Caco-2 (cell line): ENCODE measurements around the gene APOBEC3B. TPM values are rescaled to one million over a fixed set of nuclear protein-coding genes. Genes with fewer than 3 reads are reported as not detected.

Source experiments
- BruUV-seq: library from RNA; stranded (reverse); fragments of 400-500 nt; replicated peaks from 2 replicates; lab custom pipeline; 2021; lab: Mats Ljungman, UMichigan
- CTCF ChIA-PET: fragments of 300-600 bp; sonication (Branson Sonifier 250); formaldehyde crosslinking; loops from one replicate; lab custom pipeline; 2022; ENCODE audit warnings: antibody characterized with exemption; lab: Charles Lee
- POLR2A ChIA-PET: fragments of 300-600 bp; sonication (Branson Sonifier 250); formaldehyde crosslinking; loops from one replicate; lab custom pipeline; 2022; ENCODE audit warnings: antibody characterized with exemption; lab: Charles Lee
- DNase-seq, 2 experiments: peaks; one replicate each; pipeline versions ENCODE4 v3.0.0 to v3.0.0-alpha.2; 2020 to 2022
- H3K27me3 ChIP-seq: replicated peaks from 2 replicates; pipeline ENCODE4 v1.6.0; 2011; ENCODE audit warnings: low read length; ENCODE audit not compliant: control insufficient read depth, insufficient read depth
- H3K36me3 ChIP-seq: 2 replicates; pipeline ENCODE4 v1.5.1; 2011; ENCODE audit warnings: low read length; ENCODE audit not compliant: control insufficient read depth, insufficient read depth
- H3K4me1 ChIP-seq: fragments of 250-450 bp; sonication (Bioruptor Pico); 2 replicates; pipeline ENCODE4 v1.5.1; 2020; ENCODE audit warnings: mild to moderate bottlenecking
- H3K4me3 ChIP-seq: 2 replicates; pipeline ENCODE4 v1.5.1; 2011; ENCODE audit warnings: low read depth, mild to moderate bottlenecking, control low read depth, low read length
- H3K9me3 ChIP-seq: fragments of 250-450 bp; sonication (Bioruptor Pico); 2 replicates; pipeline ENCODE4 v1.5.1; 2020; ENCODE audit warnings: mild to moderate bottlenecking, moderate library complexity
- H3K27ac Mint-ChIP-seq: one replicate; pipeline ENCODE4 v1.8.0; 2022; ENCODE audit warnings: mixed read lengths; ENCODE audit not compliant: unreplicated experiment
- H3K27me3 Mint-ChIP-seq: one replicate; pipeline ENCODE4 v1.8.0; 2022; ENCODE audit warnings: mixed read lengths; ENCODE audit not compliant: insufficient read depth, unreplicated experiment
- H3K36me3 Mint-ChIP-seq: one replicate; pipeline ENCODE4 v1.8.0; 2022; ENCODE audit warnings: mild to moderate bottlenecking, mixed read lengths; ENCODE audit not compliant: insufficient read depth, unreplicated experiment
- H3K4me1 Mint-ChIP-seq: one replicate; pipeline ENCODE4 v1.8.0; 2022; ENCODE audit warnings: low read depth, mixed read lengths; ENCODE audit not compliant: unreplicated experiment
- H3K4me3 Mint-ChIP-seq: one replicate; pipeline ENCODE4 v1.8.0; 2022; ENCODE audit warnings: mild to moderate bottlenecking, moderate library complexity, mixed read lengths; ENCODE audit not compliant: unreplicated experiment
- H3K9me3 Mint-ChIP-seq: one replicate; pipeline ENCODE4 v1.8.0; 2022; ENCODE audit warnings: mixed read lengths; ENCODE audit not compliant: unreplicated experiment
- CTCF ChIP-seq, 2 experiments: fragments of 200-600 bp in 1 of 2; IDR thresholded peaks; 1 replicate in 1 of 2; 2 replicates in 1 of 2; pipeline versions ENCODE4 v1.5.1 to v1.8.0; 2011 to 2022; ENCODE audit warnings: antibody characterized with exemption in 1 of 2, control low read depth in 1 of 2, inconsistent platforms in 1 of 2, low read depth in 1 of 2, low read length in 1 of 2, mild to moderate bottlenecking in 1 of 2, moderate library complexity in 1 of 2; ENCODE audit not compliant: insufficient read depth in 1 of 2, severe bottlenecking in 1 of 2, unreplicated experiment in 1 of 2
- intact Hi-C: fragments of 100-400 bp; cut with micrococcal nuclease; formaldehyde crosslinking; loops from one replicate; pipeline ENCODE4 v1.10.0; 2022; ENCODE audit not compliant: unreplicated experiment
- total RNA-seq: library from RNA; stranded (reverse); gene quantifications from 2 replicates; pipeline ENCODE4 v1.2.3, GENCODE V29; 2022

Gene APOBEC3B
- total RNA-seq, 1 experiment from 2014 or later, result 55.8 TPM

- intact Hi-C loops, result no loop called here
- Histone ChIP-seq H3K9me3 (no peaks in the 10 kb centered on the region), H3K36me3 (no peaks in the 10 kb centered on the region), H3K4me1 (no peaks in the 10 kb centered on the region), H3K27me3 (no peaks in the 10 kb centered on the region), H3K4me3 (no peak overlapping the region)
- H3K4me3 Mint-ChIP-seq, result no peak overlapping the region
- no peaks in the 10 kb centered on the region for H3K36me3 Mint-ChIP-seq
- no peaks in the 10 kb centered on the region for H3K4me1 Mint-ChIP-seq
- no peak overlapping the region for H3K27ac Mint-ChIP-seq
- H3K9me3 Mint-ChIP-seq, result no peaks in the 10 kb centered on the region
- H3K27me3 Mint-ChIP-seq, result no peaks in the 10 kb centered on the region
- ChIA-PET CTCF (interaction anchor here (0.5 kb wide), 1 partner anchor 40 kb away, joined by 3 read pairs; no protein-coding TSS in a partner anchor), POLR2A (no interaction called here)
- DNase-seq, result no peak
- BruUV-seq, result no TSS peak
- no peak for TF ChIP-seq CTCF (IDR thresholded peaks at IDR 0.05; ENCODE audit: insufficient read depth in 1 of 2, low read depth in 1 of 2, low read length in 1 of 2, severe bottlenecking in 1 of 2, unreplicated experiment in 1 of 2)
These were observed 45.6 kb downstream of the APOBEC3B start for GRCh38 chr22:39027717-39028116.

DNA sequence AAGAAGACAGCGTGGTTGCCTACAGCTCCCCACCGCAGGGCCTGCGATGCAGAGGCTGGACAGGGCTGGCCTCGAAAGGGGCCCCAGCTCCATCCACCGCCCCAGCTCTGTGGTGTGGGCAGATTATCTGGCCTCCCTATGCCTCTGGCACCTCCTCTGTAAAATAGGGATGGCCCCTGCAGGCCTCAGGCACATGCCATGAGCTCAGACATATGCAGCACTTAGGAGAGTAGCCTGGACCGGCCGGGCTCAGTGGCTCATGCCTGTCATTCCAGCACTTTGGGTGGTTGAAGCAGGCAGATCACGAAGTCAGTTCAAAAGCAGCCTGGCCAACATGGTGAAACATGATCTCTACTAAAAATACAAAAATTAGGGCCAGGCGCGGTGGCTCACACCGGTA lies 46.1 kb downstream of the APOBEC3B start:
- H3K27ac Mint-ChIP-seq, result no peak overlapping the region
- ChIA-PET POLR2A (no interaction called here), CTCF (interaction anchor here (0.5 kb wide), 1 partner anchor 40 kb away, joined by 3 read pairs; no protein-coding TSS in a partner anchor)

GRCh38 chr22:39029227-39029626 lies 47.1 kb downstream of the APOBEC3B start:
- H3K4me3 ChIP-seq, result no peak overlapping the region
- Mint-ChIP-seq H3K4me1 (no peaks in the 10 kb centered on the region), H3K27ac (no peak overlapping the region), H3K27me3 (no peaks in the 10 kb centered on the region), H3K4me3 (no peak overlapping the region), H3K36me3 (no peaks in the 10 kb centered on the region), H3K9me3 (no peaks in the 10 kb centered on the region)
- no peaks in the 10 kb centered on the region for H3K36me3 ChIP-seq
- ChIA-PET CTCF (no interaction called here), POLR2A (no interaction called here)
- H3K27me3 ChIP-seq, result no peaks in the 10 kb centered on the region
- no peaks in the 10 kb centered on the region for H3K9me3 ChIP-seq
- no TSS peak for BruUV-seq
- TF ChIP-seq CTCF (IDR thresholded peaks at IDR 0.05; ENCODE audit: insufficient read depth in 1 of 2, low read depth in 1 of 2, low read length in 1 of 2, severe bottlenecking in 1 of 2, unreplicated experiment in 1 of 2), result no peak
- H3K4me1 ChIP-seq, result no peaks in the 10 kb centered on the region
- intact Hi-C loops, result no loop called here
- no peak for DNase-seq

More for the DNA sequence above, 46.1 kb downstream of the APOBEC3B start:
- Mint-ChIP-seq H3K4me3 (no peak overlapping the region), H3K36me3 (no peaks in the 10 kb centered on the region), H3K4me1 (no peaks in the 10 kb centered on the region), H3K27me3 (no peaks in the 10 kb centered on the region), H3K9me3 (no peaks in the 10 kb centered on the region)
- no peaks in the 10 kb centered on the region for H3K4me1 ChIP-seq
- TF ChIP-seq CTCF (IDR thresholded peaks at IDR 0.05; ENCODE audit: insufficient read depth in 1 of 2, low read depth in 1 of 2, low read length in 1 of 2, severe bottlenecking in 1 of 2, unreplicated experiment in 1 of 2), result no peak
- H3K36me3 ChIP-seq, result no peaks in the 10 kb centered on the region
- H3K4me3 ChIP-seq, result no peak overlapping the region
- no peak for DNase-seq
- H3K9me3 ChIP-seq, result no peaks in the 10 kb centered on the region
- no TSS peak for BruUV-seq
- intact Hi-C loops, result no loop called here
- H3K27me3 ChIP-seq, result no peaks in the 10 kb centered on the region
